Peyer's patch (tissue), 4 donors: ENCODE data around the gene MIGA2. TPM values are rescaled to one million over a fixed set of nuclear protein-coding genes. Genes with fewer than 3 reads are reported as not detected.

Experiments used
- DNase-seq, 3 donors: peaks; one replicate each; pipeline ENCODE4 v3.0.0-alpha.2; 2017 to 2019
- H3K27ac ChIP-seq, 4 donors: fragments of 200-600 bp; sonication (generic); one replicate each; pipeline ENCODE4 v1.5.1; 2016 to 2019
- H3K27me3 ChIP-seq, 2 donors: fragments of 200-600 bp; sonication (generic); one replicate each; pipeline ENCODE4 v1.5.1; 2019
- H3K36me3 ChIP-seq, 3 donors: fragments of 200-600 bp; sonication (generic); one replicate each; pipeline ENCODE4 v1.5.1; 2016 to 2019
- H3K4me1 ChIP-seq, 4 donors: fragments of 200-600 bp; sonication (generic); one replicate each; pipeline ENCODE4 v1.5.1; 2016 to 2019
- H3K4me3 ChIP-seq, 4 donors: fragments of 200-600 bp; sonication (generic); 1 replicate in 3 of 4; 2 replicates in 1 of 4; pipeline ENCODE4 v1.5.1; 2016 to 2019; ENCODE audit warnings: mild to moderate bottlenecking in 1 of 4
- H3K9me3 ChIP-seq, 4 donors: fragments of 200-600 bp; sonication (generic); one replicate each; pipeline ENCODE4 v1.5.1; 2016 to 2019; ENCODE audit warnings: mild to moderate bottlenecking in 1 of 4
- POLR2A ChIP-seq, 2 donors: fragments of 450-650 bp; IDR thresholded peaks; one replicate each; pipeline ENCODE4 v1.5.1; 2017; ENCODE audit warnings: antibody characterized with exemption in 2 of 2, mild to moderate bottlenecking in 2 of 2, moderate library complexity in 2 of 2
- total RNA-seq, 4 donors: library from RNA; depleted of rRNA; stranded (reverse); fragments of >200 nt; gene quantifications; one replicate each; pipeline ENCODE4 v1.1.0, GENCODE V29; 2016
- TF ChIP-seq, protein P1 (sequence below), 6 experiments: fragments of 450-650 bp in 4 of 6; fragments of 200-600 bp in 2 of 6; sonication (generic) in 1 of 6; IDR thresholded peaks; one replicate each; pipeline ENCODE4 v1.5.1; 2017 to 2019; ENCODE audit warnings: antibody characterized with exemption in 6 of 6, mild to moderate bottlenecking in 3 of 6, moderate library complexity in 1 of 6

Gene MIGA2
- total RNA-seq, 4 donors from 2014 or later, result 68.5 to 174 (median 125) TPM

DNA sequence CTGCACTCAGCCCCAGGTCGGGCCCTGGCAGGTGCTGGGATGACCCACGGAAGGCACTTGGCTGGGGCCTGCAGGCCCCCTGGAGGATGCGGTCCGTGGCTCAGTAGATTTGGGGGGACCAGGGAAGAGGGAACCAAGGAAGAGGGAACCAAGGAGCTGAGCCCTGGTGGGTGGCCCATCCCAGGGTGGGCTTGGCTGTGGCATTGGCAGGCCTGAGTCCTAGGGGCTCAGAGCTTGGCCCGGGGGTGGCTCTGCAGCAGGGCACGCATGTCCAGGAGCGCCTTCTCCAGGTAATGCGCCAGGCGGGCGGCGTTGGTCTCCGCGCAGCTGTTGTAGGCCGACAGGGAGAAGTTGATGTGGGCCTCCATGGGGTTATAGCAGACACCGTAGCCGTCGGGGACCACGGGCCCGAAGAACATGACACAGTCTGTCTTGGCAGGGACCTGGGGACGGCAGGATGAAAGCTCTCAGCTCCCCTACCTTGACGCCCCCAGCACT lies 58.8 kb downstream of the MIGA2 start:
- H3K27ac ChIP-seq, result no peak overlapping the region
- peaks cover 0 to 53% (median 0%) of the 10 kb centered on the region in 3 donors for H3K36me3 ChIP-seq
- TF ChIP-seq, protein P1, sequence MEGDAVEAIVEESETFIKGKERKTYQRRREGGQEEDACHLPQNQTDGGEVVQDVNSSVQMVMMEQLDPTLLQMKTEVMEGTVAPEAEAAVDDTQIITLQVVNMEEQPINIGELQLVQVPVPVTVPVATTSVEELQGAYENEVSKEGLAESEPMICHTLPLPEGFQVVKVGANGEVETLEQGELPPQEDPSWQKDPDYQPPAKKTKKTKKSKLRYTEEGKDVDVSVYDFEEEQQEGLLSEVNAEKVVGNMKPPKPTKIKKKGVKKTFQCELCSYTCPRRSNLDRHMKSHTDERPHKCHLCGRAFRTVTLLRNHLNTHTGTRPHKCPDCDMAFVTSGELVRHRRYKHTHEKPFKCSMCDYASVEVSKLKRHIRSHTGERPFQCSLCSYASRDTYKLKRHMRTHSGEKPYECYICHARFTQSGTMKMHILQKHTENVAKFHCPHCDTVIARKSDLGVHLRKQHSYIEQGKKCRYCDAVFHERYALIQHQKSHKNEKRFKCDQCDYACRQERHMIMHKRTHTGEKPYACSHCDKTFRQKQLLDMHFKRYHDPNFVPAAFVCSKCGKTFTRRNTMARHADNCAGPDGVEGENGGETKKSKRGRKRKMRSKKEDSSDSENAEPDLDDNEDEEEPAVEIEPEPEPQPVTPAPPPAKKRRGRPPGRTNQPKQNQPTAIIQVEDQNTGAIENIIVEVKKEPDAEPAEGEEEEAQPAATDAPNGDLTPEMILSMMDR (IDR thresholded peaks at IDR 0.05), result no peak
- TF ChIP-seq POLR2A (IDR thresholded peaks at IDR 0.05), result no peak
- H3K27me3 ChIP-seq, result no peaks in the 10 kb centered on the region
- H3K4me3 ChIP-seq, result no peak overlapping the region
- no peaks in the 10 kb centered on the region for H3K9me3 ChIP-seq
- no peak for DNase-seq
- no peaks in the 10 kb centered on the region for H3K4me1 ChIP-seq

DNA sequence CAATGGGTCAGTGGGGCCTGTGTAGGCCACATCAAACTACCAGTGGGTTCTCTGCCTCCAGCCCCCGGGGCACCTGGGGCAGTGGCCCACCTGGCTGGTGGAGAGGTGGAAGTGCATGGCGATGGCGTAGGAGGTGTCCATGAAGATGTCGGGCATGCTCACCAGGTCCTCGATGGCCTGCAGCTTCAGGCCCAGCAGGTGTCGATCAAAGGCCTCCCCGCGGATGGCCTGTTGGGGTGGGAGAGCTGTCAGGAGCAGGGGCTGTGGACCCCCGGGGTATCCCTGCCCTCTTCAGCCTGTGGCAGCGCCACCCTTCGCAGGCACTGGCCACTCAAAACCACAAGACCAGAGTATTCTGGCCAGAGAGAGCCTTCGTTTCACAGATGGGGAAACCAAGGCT lies 59.5 kb downstream of the MIGA2 start:
- DNase-seq, result no peak
- H3K27me3 ChIP-seq, result no peaks in the 10 kb centered on the region
- no peaks in the 10 kb centered on the region for H3K9me3 ChIP-seq
- TF ChIP-seq, protein P1 (IDR thresholded peaks at IDR 0.05), result no peak
- TF ChIP-seq POLR2A (IDR thresholded peaks at IDR 0.05), result no peak
- peaks cover 0 to 52% (median 0%) of the 10 kb centered on the region in 3 donors for H3K36me3 ChIP-seq
- H3K27ac ChIP-seq, result no peak overlapping the region
- H3K4me1 ChIP-seq, result no peaks in the 10 kb centered on the region
- H3K4me3 ChIP-seq, result no peak overlapping the region

DNA sequence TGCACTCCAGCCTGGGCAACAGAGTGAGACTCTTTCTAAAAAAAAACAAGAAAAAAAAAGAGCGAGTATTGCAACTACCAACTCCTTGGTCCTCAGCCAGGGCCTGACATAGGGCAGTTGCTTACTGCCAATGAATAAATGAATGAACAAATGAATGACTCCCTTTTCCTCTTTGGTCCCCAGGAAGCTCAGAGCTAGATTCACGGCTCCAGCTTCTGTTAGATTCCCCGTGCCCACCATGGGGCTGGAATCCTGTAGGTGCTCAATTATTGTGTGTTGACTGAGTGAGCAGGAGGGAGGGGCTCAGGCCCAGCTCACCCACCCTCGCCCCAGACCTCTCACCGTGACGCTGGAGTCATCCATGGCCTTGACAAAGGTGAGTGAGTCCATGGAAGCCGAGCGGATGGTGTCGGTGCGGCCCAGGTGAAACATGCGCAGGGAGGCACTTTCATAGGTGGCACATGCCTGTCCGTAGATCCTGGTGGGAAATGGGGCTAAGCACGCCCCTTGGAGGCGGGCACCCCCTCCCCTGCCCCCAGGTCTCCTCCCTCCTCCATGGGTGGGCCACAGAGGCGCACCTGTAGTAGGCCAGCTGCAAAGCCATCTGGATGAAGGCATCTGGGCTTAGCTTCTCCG lies 61.4 kb downstream of the MIGA2 start:
- no peaks in the 10 kb centered on the region for H3K27me3 ChIP-seq
- no peak for TF ChIP-seq POLR2A (IDR thresholded peaks at IDR 0.05)
- TF ChIP-seq, protein P1 (IDR thresholded peaks at IDR 0.05), result no peak
- no peaks in the 10 kb centered on the region for H3K4me1 ChIP-seq
- H3K36me3 ChIP-seq, result peaks cover 0 to 63% (median 0%) of the 10 kb centered on the region in 3 donors
- no peak overlapping the region for H3K27ac ChIP-seq
- DNase-seq, result no peak
- H3K4me3 ChIP-seq, result no peak overlapping the region
- no peaks in the 10 kb centered on the region for H3K9me3 ChIP-seq

DNA sequence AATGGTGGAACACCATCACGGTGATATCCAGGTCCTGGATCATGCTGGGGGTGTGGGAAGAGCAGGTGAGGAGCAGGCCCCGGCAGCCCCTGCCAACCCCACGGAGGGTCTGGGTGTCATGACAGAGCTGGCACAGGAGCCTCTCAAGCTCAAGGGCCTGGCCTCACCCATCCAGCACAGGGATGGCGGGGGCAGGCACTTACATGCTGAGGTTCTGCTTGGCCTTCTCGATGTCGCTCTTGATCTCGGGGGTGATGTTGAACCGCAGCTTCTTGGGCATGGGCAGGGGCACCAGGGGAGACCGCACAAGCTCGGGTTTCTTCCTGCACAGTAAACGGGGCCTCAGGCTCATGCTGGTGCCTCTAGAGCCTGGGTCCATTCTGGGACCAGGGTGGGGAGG lies 61.9 kb downstream of the MIGA2 start:
- Histone ChIP-seq H3K9me3 (no peaks in the 10 kb centered on the region), H3K4me3 (no peak overlapping the region), H3K27me3 (no peaks in the 10 kb centered on the region), H3K27ac (no peak overlapping the region), H3K36me3 (peaks cover 0 to 63% (median 0%) of the 10 kb centered on the region in 3 donors), H3K4me1 (no peaks in the 10 kb centered on the region)
- TF ChIP-seq, protein P1 (IDR thresholded peaks at IDR 0.05), result no peak
- no peak for TF ChIP-seq POLR2A (IDR thresholded peaks at IDR 0.05)
- no peak for DNase-seq

DNA sequence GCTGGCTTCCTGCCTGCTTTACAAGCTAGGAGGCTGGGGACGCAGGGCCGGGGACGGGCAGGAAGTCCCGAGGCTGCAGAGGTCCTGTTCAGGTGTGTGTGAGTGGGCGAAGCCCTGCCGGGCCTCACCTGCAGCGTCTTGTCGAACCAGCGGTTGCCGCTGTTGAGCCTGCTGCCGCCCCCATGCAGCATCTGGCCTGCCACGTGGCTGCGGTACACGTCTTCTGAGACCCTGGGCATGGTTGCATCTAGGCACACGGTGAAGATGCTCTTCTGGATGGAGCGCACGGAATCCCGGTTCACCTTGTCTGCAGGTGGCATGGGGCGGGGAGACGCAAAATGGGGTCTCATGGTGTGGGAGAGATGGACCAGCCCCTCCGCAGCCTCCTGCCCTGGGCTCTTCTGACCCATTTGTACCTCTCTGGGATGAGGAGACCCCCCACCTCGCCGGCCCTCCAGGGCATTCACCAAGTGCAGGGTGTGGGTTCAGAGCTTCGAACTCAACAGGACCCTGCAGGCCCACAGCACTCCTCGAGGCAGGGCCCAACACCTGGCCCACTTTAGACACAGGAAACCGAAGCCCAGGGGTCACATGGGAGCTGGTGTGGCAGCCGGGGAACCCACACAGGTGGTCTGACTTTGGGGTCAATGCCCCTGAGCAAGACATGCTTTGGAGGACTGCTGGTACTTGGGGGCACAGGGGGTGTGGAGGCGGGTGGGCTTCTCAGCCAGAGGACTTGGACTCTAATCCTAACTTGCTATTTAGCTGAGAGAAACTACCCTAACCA lies 64.2 kb downstream of the MIGA2 start:
- Histone ChIP-seq H3K9me3 (no peaks in the 10 kb centered on the region), H3K4me3 (no peak overlapping the region), H3K27ac (no peak overlapping the region), H3K27me3 (no peaks in the 10 kb centered on the region), H3K4me1 (no peaks in the 10 kb centered on the region), H3K36me3 (peaks cover 0 to 57% (median 0%) of the 10 kb centered on the region in 3 donors)
- TF ChIP-seq, protein P1 (IDR thresholded peaks at IDR 0.05), result no peak
- TF ChIP-seq POLR2A (IDR thresholded peaks at IDR 0.05), result no peak
- no peak for DNase-seq
